GM18507 (cell line): ENCODE data around the gene RLN2.
A peak's percentile ranks its signal among the peaks of the same experiment; 100 is the strongest.
"Not testable (repeated sequence)": the region's sequence is repeated elsewhere in the genome, so short reads cannot be mapped to it uniquely, and the experiment has no call there.

Experiments used
- DNase-seq: peaks from one replicate; pipeline ENCODE4 v3.0.0; 2011; ENCODE audit warnings: low read depth; ENCODE audit not compliant: insufficient read length; ENCODE audit errors: extremely low spot score
- FAIRE-seq: peaks from 2 replicates; lab custom pipeline; 2011; peaks lifted over from hg19 to GRCh38; lab: Jason Lieb, UNC

RLN2 gene

GRCh38 chr9:5303840-5304795 lies at the start of gene RLN2:
TSS of gene RLN2 (minus strand) at chr9:5304716. CDS start at chr9:5304580, 136 bp downstream.
- FAIRE-seq: peak; percentile 100
- not testable (repeated sequence) for DNase-seq

- no peak for FAIRE-seq
- DNase-seq: no peak
Measured at GRCh38 chr9:5354184-5354583, 49.7 kb upstream of the RLN2 start.

GRCh38 chr9:5352637-5353248 lies 48.2 kb upstream of the RLN2 start:
- DNase-seq: no peak
- peak; percentile 75 for FAIRE-seq

GRCh38 chr9:5338992-5339981 lies 34.8 kb upstream of the RLN2 start, which contains the start of gene RLN1:
TSS of gene RLN1 (minus strand) at chr9:5339876. CDS start at chr9:5339746, 130 bp downstream.
- not testable (repeated sequence) for DNase-seq
- FAIRE-seq: peak; percentile 100

GRCh38 chr9:5336688-5337087 lies 32.2 kb upstream of the RLN2 start:
- FAIRE-seq: peak; percentile 72
- no peak for DNase-seq

- not testable (repeated sequence) for FAIRE-seq, DNase-seq
Measured at GRCh38 chr9:5331276-5331675, 26.8 kb upstream of the RLN2 start.

- FAIRE-seq (no peak), DNase-seq (no peak)
Measured at GRCh38 chr9:5326893-5327548, 22.5 kb upstream of the RLN2 start.

- DNase-seq (no peak), FAIRE-seq (no peak)
Measured at GRCh38 chr9:5326187-5326586, 21.7 kb upstream of the RLN2 start.

GRCh38 chr9:5321601-5322000 lies 17.1 kb upstream of the RLN2 start:
- peak; percentile 36 for FAIRE-seq

GRCh38 chr9:5321058-5321457 lies 16.5 kb upstream of the RLN2 start:
- no peak for FAIRE-seq
- no peak for DNase-seq

More at GRCh38 chr9:5321601-5322000, 17.1 kb upstream of the RLN2 start:
- not testable (repeated sequence) for DNase-seq

GRCh38 chr9:5316406-5316805 lies 11.9 kb upstream of the RLN2 start:
- not testable (repeated sequence) for FAIRE-seq, DNase-seq

- FAIRE-seq (no peak), DNase-seq (no peak)
Measured at GRCh38 chr9:5315187-5315923, 10.8 kb upstream of the RLN2 start.

GRCh38 chr9:5310851-5311250 lies 6.3 kb upstream of the RLN2 start:
- no peak for DNase-seq
- no peak for FAIRE-seq

GRCh38 chr9:5305741-5306140 lies 1.2 kb upstream of the RLN2 start:
- DNase-seq: no peak
- no peak for FAIRE-seq

- no peak for DNase-seq
- FAIRE-seq: peak; percentile 61
Measured at GRCh38 chr9:5301544-5301943, 3.0 kb downstream of the RLN2 start.

- DNase-seq (no peak), FAIRE-seq (no peak)
Measured at GRCh38 chr9:5292141-5292540, 12.4 kb downstream of the RLN2 start.

GRCh38 chr9:5288591-5288990 lies 15.9 kb downstream of the RLN2 start:
- FAIRE-seq: no peak
- DNase-seq: no peak

- no peak for DNase-seq
- FAIRE-seq: no peak
Measured at GRCh38 chr9:5286262-5286661, 18.3 kb downstream of the RLN2 start.
